Gastrocnemius medialis (tissue), 4 donors: ENCODE results near the gene OPA1. TPM values are rescaled to one million over a fixed set of nuclear protein-coding genes. Genes with fewer than 3 reads are reported as not detected.

Experiments used
- ATAC-seq, 2 donors: fragments of 150-250 bp; one replicate each; pipeline ENCODE4 v1.9.1; 2016
- DNase-seq, 2 donors: peaks; one replicate each; pipeline ENCODE4 v3.0.0-alpha.2; 2019
- H3K27ac ChIP-seq, 4 donors: fragments of 200-600 bp; sonication (generic); 1 replicate in 1 of 4; 2 replicates in 3 of 4; pipeline ENCODE4 v1.5.1; 2016 to 2018; ENCODE audit warnings: mild to moderate bottlenecking in 2 of 4, moderate library complexity in 1 of 4
- H3K27me3 ChIP-seq, 3 donors: fragments of 200-600 bp; sonication (generic) in 2 of 3; 1 replicate in 1 of 3; 2 replicates in 2 of 3; pipeline versions ENCODE4 v1.5.1 to v1.6.0; 2016 to 2019; ENCODE audit warnings: mild to moderate bottlenecking in 1 of 3, moderate library complexity in 1 of 3
- H3K36me3 ChIP-seq, 2 donors: fragments of 200-600 bp; sonication (generic) in 1 of 2; one replicate each; pipeline ENCODE4 v1.5.1; 2017 to 2018
- H3K4me1 ChIP-seq, 2 donors: fragments of 200-600 bp; sonication (generic) in 1 of 2; one replicate each; pipeline ENCODE4 v1.5.1; 2016 to 2017; ENCODE audit warnings: mild to moderate bottlenecking in 2 of 2
- H3K4me3 ChIP-seq, 4 donors: fragments of 200-600 bp; sonication (generic) in 3 of 4; 1 replicate in 1 of 4; 2 replicates in 3 of 4; pipeline ENCODE4 v1.5.1; 2016 to 2019; ENCODE audit warnings: mild to moderate bottlenecking in 2 of 4
- H3K9me3 ChIP-seq, 3 donors: fragments of 200-600 bp; sonication (generic) in 2 of 3; 1 replicate in 1 of 3; 2 replicates in 2 of 3; pipeline ENCODE4 v1.5.1; 2016 to 2019
- POLR2A ChIP-seq, 2 donors: fragments of 450-650 bp; IDR thresholded peaks; one replicate each; pipeline ENCODE4 v1.6.1; 2017; ENCODE audit warnings: antibody characterized with exemption in 2 of 2, mild to moderate bottlenecking in 2 of 2, moderate library complexity in 2 of 2
- in situ Hi-C, 4 donors: fragments of 200-750 bp; cut with MboI; loops; one replicate each; pipeline versions ENCODE4 v1.15.0 to v1.8.0; 2017; ENCODE audit warnings: low sequenced_read_pairs in 4 of 4
- intact Hi-C: fragments of 100-400 bp; cut with DNase I; formaldehyde crosslinking; loops from one replicate; pipeline ENCODE4 v1.15.1; 2023; ENCODE audit warnings: low total_unique reads
- total RNA-seq, 4 donors: library from RNA; depleted of rRNA; stranded (reverse); fragments of >200 nt; gene quantifications; one replicate each; pipeline versions ENCODE4 v1.1.0 to v1.2.3, GENCODE V29; 2016
- TF ChIP-seq, protein P1 (sequence below), 5 experiments: fragments of 450-650 bp in 3 of 5; fragments of 200-600 bp in 2 of 5; sonication (generic) in 2 of 5; IDR thresholded peaks in 4 of 5; conservative IDR thresholded peaks in 1 of 5; 1 replicate in 4 of 5; 2 replicates in 1 of 5; pipeline ENCODE4 v1.5.1; 2016 to 2019; ENCODE audit warnings: antibody characterized with exemption in 5 of 5, mild to moderate bottlenecking in 3 of 5, moderate library complexity in 3 of 5

The OPA1 gene
- total RNA-seq, 4 donors from 2014 or later, result 59.8 to 78.2 (median 72.2) TPM

DNA sequence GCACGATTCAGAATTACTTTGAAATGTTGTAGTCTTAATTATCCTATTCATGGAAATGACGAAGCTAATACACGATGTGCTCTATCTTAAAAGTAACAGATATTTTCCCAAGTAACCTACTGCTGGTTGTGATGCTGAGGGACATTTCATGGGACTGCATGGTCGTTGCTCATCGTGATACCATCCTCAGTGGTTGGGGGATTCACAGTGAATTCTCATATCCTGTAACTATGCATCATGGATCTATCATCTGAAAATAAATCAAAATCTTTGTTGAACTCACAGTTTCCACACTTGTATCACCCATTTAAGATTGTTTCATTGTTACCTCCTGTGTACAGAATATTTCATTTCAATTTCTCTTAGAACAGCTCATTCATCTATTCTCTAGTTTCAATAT, 84.7 kb downstream of the OPA1 start:
- H3K27ac ChIP-seq, result no peak overlapping the region
- in situ Hi-C loops, result no loop called here
- DNase-seq (no peak), ATAC-seq (no peak)
- H3K4me1 ChIP-seq, result no peaks in the 10 kb centered on the region
- no peaks in the 10 kb centered on the region for H3K9me3 ChIP-seq
- TF ChIP-seq, protein P1, sequence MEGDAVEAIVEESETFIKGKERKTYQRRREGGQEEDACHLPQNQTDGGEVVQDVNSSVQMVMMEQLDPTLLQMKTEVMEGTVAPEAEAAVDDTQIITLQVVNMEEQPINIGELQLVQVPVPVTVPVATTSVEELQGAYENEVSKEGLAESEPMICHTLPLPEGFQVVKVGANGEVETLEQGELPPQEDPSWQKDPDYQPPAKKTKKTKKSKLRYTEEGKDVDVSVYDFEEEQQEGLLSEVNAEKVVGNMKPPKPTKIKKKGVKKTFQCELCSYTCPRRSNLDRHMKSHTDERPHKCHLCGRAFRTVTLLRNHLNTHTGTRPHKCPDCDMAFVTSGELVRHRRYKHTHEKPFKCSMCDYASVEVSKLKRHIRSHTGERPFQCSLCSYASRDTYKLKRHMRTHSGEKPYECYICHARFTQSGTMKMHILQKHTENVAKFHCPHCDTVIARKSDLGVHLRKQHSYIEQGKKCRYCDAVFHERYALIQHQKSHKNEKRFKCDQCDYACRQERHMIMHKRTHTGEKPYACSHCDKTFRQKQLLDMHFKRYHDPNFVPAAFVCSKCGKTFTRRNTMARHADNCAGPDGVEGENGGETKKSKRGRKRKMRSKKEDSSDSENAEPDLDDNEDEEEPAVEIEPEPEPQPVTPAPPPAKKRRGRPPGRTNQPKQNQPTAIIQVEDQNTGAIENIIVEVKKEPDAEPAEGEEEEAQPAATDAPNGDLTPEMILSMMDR (IDR thresholded peaks at IDR 0.05 in 4 of 5, conservative IDR thresholded peaks at IDR 0.05 in 1 of 5), result no peak
- TF ChIP-seq POLR2A (IDR thresholded peaks at IDR 0.05), result no peak
- no peaks in the 10 kb centered on the region for H3K27me3 ChIP-seq
- H3K4me3 ChIP-seq, result no peak overlapping the region
- intact Hi-C loops, result no loop called here
- H3K36me3 ChIP-seq, result peaks cover 0 to 7% of the 10 kb centered on the region in 2 donors

DNA sequence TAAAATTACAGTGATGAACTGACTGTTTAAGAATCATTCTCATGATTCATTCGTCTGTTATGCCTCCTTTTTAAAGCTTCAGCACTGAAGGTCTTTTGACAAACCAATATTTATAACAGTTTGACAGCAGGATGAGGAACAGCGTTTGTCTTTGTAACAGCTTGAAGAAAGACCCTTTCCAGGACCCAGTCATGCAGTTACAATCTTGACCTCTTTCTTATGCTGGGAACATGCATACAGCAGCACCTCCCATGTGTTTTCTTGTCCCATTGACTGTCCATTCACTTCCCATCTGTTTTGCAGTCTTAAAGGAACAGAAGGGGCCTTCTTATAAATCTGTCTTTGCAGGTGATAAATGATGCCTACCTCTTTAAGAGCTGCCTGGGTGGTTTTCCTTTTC, 87.2 kb downstream of the OPA1 start:
- Histone ChIP-seq H3K27me3 (no peaks in the 10 kb centered on the region), H3K4me3 (no peak overlapping the region), H3K36me3 (peaks cover 0 to 7% of the 10 kb centered on the region in 2 donors), H3K9me3 (no peaks in the 10 kb centered on the region), H3K4me1 (no peaks in the 10 kb centered on the region), H3K27ac (no peak overlapping the region)
- no peak for ATAC-seq
- in situ Hi-C loops, result no loop called here
- TF ChIP-seq, protein P1 (IDR thresholded peaks at IDR 0.05 in 4 of 5, conservative IDR thresholded peaks at IDR 0.05 in 1 of 5), result no peak
- intact Hi-C loops, result no loop called here
- DNase-seq, result no peak

DNA sequence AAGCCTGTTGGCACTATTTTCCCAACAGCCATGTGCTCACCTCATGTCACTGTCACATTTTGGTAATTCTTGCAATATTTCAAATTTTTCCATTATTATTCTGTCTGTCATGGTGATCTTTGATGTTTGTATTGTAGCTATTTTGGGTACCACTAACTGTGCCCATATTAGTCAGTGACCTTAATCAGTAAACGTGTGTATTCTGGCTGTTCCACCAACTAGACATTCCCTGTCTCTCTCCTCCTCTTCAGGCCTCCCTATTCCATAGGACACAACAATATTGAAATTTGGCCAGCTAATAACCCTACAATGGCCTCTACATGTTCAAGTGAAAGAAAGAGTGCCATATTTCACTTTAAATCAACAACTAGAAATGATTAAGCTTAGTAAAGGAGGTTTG, 88.6 kb downstream of the OPA1 start:
- Histone ChIP-seq H3K36me3 (no peaks in the 10 kb centered on the region), H3K27me3 (no peaks in the 10 kb centered on the region), H3K9me3 (no peaks in the 10 kb centered on the region), H3K4me3 (no peak overlapping the region), H3K4me1 (no peaks in the 10 kb centered on the region), H3K27ac (no peak overlapping the region)
- DNase-seq, result no peak
- in situ Hi-C loops, result no loop called here
- intact Hi-C loops, result no loop called here
- ATAC-seq, result no peak
- TF ChIP-seq POLR2A (IDR thresholded peaks at IDR 0.05), result no peak
- TF ChIP-seq, protein P1 (IDR thresholded peaks at IDR 0.05 in 4 of 5, conservative IDR thresholded peaks at IDR 0.05 in 1 of 5), result no peak

DNA sequence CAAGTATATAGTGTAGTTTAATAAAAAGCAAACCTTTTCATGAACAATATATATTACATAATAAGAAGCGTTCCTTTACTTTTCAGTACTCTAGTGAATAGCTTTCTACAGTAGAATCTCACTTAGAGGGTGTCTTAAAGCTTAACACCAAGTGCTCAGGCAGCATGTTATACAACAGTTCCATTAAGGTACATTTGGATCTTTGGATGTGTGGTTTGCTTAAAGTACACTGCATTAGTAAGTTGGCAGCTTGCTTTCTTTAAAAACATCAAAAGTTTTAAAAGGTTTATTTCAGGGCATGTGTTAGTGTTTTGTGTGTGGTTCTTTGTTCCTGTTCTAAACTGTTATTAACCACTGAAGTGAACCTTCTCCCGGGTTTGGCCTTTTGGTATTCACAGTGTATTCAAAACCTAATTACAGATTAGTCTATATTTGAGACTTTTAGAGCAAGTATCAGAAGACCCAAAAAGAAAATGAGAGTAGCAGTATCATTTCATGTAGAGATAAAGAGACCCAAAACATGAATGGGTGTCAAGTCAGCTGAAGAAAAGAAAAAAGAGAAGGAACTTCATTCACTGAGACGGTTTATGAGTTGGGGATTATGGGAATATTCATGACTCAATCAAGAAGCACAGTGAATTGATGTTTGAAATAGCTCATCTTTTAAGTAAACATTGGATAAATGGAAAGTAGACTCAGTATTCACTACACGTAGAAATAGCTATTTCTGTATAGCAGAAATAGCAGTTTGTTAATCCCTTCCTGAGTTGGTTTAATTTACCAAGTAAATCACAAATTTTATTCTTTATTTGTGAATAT, 93.9 kb downstream of the OPA1 start:
- H3K36me3 ChIP-seq, result peaks cover 0 to 4% of the 10 kb centered on the region in 2 donors
- no peaks in the 10 kb centered on the region for H3K9me3 ChIP-seq
- no peak overlapping the region for H3K4me3 ChIP-seq
- no peaks in the 10 kb centered on the region for H3K4me1 ChIP-seq
- DNase-seq (no peak), ATAC-seq (no peak)
- TF ChIP-seq, protein P1 (IDR thresholded peaks at IDR 0.05 in 4 of 5, conservative IDR thresholded peaks at IDR 0.05 in 1 of 5), result no peak
- no peak for TF ChIP-seq POLR2A (IDR thresholded peaks at IDR 0.05)
- intact Hi-C loops, result no loop called here
- in situ Hi-C loops, result no loop called here
- H3K27me3 ChIP-seq, result no peaks in the 10 kb centered on the region
- H3K27ac ChIP-seq, result no peak overlapping the region
